Natural killer cell (primary cell): ENCODE data around the gene TLDC2. TPM values are rescaled to one million over a fixed set of nuclear protein-coding genes. Genes with fewer than 3 reads are reported as not detected.

Experiments
- ATAC-seq, 3 donors: fragments of 150-1000 bp in 2 of 3; fragments of 200-7000 bp in 1 of 3; cut with Tn5 transposase; 1 replicate in 1 of 3; 2 replicates in 2 of 3; pipeline ENCODE4 v1.10.0; 2021; ENCODE audit warnings: mild to moderate bottlenecking in 2 of 3, moderate library complexity in 2 of 3
- DNase-seq, 2 donors: peaks; one replicate each; pipeline versions ENCODE4 v3.0.0 to v3.0.0-alpha.2; 2013 to 2021; ENCODE audit warnings: mixed read lengths in 1 of 2
- H3K27ac ChIP-seq: one replicate; pipeline ENCODE4 v1.5.1; 2013; ENCODE audit warnings: mild to moderate bottlenecking, low read length
- H3K27me3 ChIP-seq: one replicate; pipeline ENCODE4 v1.6.1; 2013; ENCODE audit warnings: low read length; ENCODE audit not compliant: control insufficient read depth, insufficient read depth
- H3K36me3 ChIP-seq: one replicate; pipeline ENCODE4 v1.6.1; 2013; ENCODE audit warnings: low read length; ENCODE audit not compliant: control insufficient read depth, insufficient read depth
- H3K4me1 ChIP-seq: one replicate; pipeline ENCODE4 v1.6.1; 2013; ENCODE audit warnings: low read length; ENCODE audit not compliant: control insufficient read depth, insufficient read depth
- H3K4me3 ChIP-seq: one replicate; pipeline ENCODE4 v1.5.1; 2013; ENCODE audit warnings: low read length
- H3K9me3 ChIP-seq: one replicate; pipeline ENCODE4 v1.6.1; 2013; ENCODE audit warnings: low read length; ENCODE audit not compliant: control insufficient read depth, insufficient read depth
- H3K27ac Mint-ChIP-seq, 2 donors: one replicate each; pipeline ENCODE4 v1.8.0; 2022; ENCODE audit warnings: mild to moderate bottlenecking in 2 of 2, mixed read lengths in 2 of 2, moderate library complexity in 1 of 2
- H3K27me3 Mint-ChIP-seq, 2 donors: one replicate each; pipeline ENCODE4 v1.8.0; 2022; ENCODE audit warnings: low read depth in 2 of 2, mixed read lengths in 2 of 2
- H3K36me3 Mint-ChIP-seq: one replicate; pipeline ENCODE4 v1.8.0; 2022; ENCODE audit warnings: mixed read lengths
- H3K4me1 Mint-ChIP-seq, 2 donors: one replicate each; pipeline ENCODE4 v1.8.0; 2022; ENCODE audit warnings: mixed read lengths in 2 of 2
- H3K4me3 Mint-ChIP-seq: one replicate; pipeline ENCODE4 v1.8.0; 2022; ENCODE audit warnings: mild to moderate bottlenecking, moderate library complexity, mixed read lengths
- H3K9me3 Mint-ChIP-seq, 2 donors: one replicate each; pipeline ENCODE4 v1.8.0; 2022; ENCODE audit warnings: mixed read lengths in 2 of 2
- CTCF ChIP-seq: fragments of 200-600 bp; IDR thresholded peaks from one replicate; pipeline ENCODE4 v1.8.0; 2022; ENCODE audit warnings: antibody characterized with exemption
- WGBS: methylation state at CpG from one replicate; pipeline ENCODE4 v1.1.7; 2013; ENCODE audit warnings: missing lambda C conversion rate; ENCODE audit not compliant: insufficient coverage; 5-methylcytosine and 5-hydroxymethylcytosine counted together
- intact Hi-C: fragments of 100-400 bp; cut with micrococcal nuclease; formaldehyde crosslinking; loops from one replicate; pipeline ENCODE4 v1.14.2; 2022
- total RNA-seq, 4 donors: library from RNA; stranded (reverse); fragments of 120-200 nt in 1 of 4; gene quantifications; one replicate each; pipeline versions ENCODE4 v1.2.3 to v1.2.4, GENCODE V29; 2013 to 2022

TLDC2 gene
- total RNA-seq, 3 donors from 2014 or later (not counting 1 experiment from before 2014, with no cell fraction given): 1.4 TPM; not detected in 2

DNA sequence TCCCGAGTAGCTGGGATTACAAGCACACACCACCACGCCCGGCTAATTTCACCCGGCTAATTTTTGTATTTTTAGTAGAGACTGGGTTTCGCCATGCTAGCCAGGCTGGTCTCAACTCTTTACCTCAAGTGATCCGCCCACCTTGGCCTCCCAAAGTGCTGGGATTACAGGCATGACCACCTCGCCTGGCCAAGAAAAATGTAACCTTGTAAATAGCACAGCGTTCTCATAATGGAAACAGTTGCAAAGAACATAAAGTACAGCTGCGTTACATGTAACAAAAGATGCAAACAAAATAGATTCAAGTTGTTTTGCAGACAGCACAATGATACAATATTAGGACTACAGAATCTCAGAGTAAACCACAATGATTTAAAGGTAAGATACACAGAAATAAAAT lies 14.6 kb downstream of the TLDC2 start:
- no peak overlapping the region for H3K4me3 ChIP-seq
- no peak for TF ChIP-seq CTCF
- WGBS: 97% methylated on average over 9 of the region's 9 CpGs
- intact Hi-C loops: no loop called here
- peak overlapping the region; percentile 53 to 61 for H3K27ac Mint-ChIP-seq
- no peak for ATAC-seq
- DNase-seq: no peak
- H3K27ac ChIP-seq: no peak overlapping the region
- no peak overlapping the region for H3K4me3 Mint-ChIP-seq
- H3K27me3 ChIP-seq: no peaks in the 10 kb centered on the region
- no peaks in the 10 kb centered on the region for H3K9me3 Mint-ChIP-seq
- no peaks in the 10 kb centered on the region for H3K27me3 Mint-ChIP-seq
- H3K36me3 ChIP-seq: peaks cover 61% of the 10 kb centered on the region
- H3K9me3 ChIP-seq: no peaks in the 10 kb centered on the region
- H3K4me1 Mint-ChIP-seq: peaks cover 12 to 15% of the 10 kb centered on the region in 2 donors
- peaks cover 11% of the 10 kb centered on the region for H3K4me1 ChIP-seq
- H3K36me3 Mint-ChIP-seq: peaks cover 8% of the 10 kb centered on the region

DNA sequence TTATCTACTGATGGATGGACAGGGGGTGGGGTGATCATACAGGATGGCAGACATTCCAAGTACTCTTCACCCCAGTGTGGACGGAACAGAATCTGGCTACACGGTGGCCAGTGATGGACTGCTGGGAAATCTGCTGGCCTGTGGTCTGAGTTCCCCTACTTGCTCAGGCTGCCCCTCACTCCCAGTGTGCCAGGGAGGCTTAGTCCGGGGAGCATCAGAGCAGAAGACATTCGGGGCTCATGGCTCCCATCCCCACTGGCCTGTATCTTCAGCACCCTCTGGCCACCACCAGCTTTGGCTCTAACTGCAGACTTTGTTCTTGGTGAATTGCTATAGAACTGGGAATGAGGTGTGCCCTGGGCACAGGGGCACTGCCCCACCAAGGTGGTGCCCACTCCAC lies 15.3 kb downstream of the TLDC2 start:
- Mint-ChIP-seq H3K4me3 (no peak overlapping the region), H3K27ac (peak overlapping the region; percentile 29 to 53), H3K4me1 (peaks cover 12 to 17% of the 10 kb centered on the region in 2 donors), H3K27me3 (no peaks in the 10 kb centered on the region), H3K36me3 (peaks cover 8% of the 10 kb centered on the region), H3K9me3 (no peaks in the 10 kb centered on the region)
- 90% methylated on average over 4 of the region's 4 CpGs for WGBS
- Histone ChIP-seq H3K27ac (no peak overlapping the region), H3K9me3 (no peaks in the 10 kb centered on the region), H3K36me3 (peaks cover 66% of the 10 kb centered on the region), H3K4me3 (no peak overlapping the region), H3K27me3 (no peaks in the 10 kb centered on the region), H3K4me1 (peaks cover 11% of the 10 kb centered on the region)
- DNase-seq (no peak), ATAC-seq (no peak)
- no peak for TF ChIP-seq CTCF
- intact Hi-C loops: no loop called here

GRCh38 chr20:36893801-36894200 lies 17.9 kb downstream of the TLDC2 start:
- H3K9me3 Mint-ChIP-seq: no peaks in the 10 kb centered on the region
- WGBS: 88% methylated on average over 2 of the region's 3 CpGs
- H3K4me3 Mint-ChIP-seq: no peak overlapping the region
- H3K4me3 ChIP-seq: no peak overlapping the region
- DNase-seq: no peak
- intact Hi-C loops: no loop called here
- H3K36me3 Mint-ChIP-seq: peaks cover 26% of the 10 kb centered on the region
- ATAC-seq: no peak
- H3K4me1 ChIP-seq: no peaks in the 10 kb centered on the region
- TF ChIP-seq CTCF: no peak
- H3K27me3 ChIP-seq: no peaks in the 10 kb centered on the region
- peaks cover 7 to 14% of the 10 kb centered on the region in 2 donors for H3K4me1 Mint-ChIP-seq
- no peak overlapping the region for H3K27ac ChIP-seq
- no peaks in the 10 kb centered on the region for H3K27me3 Mint-ChIP-seq
- no peaks in the 10 kb centered on the region for H3K9me3 ChIP-seq
- peak overlapping the region; percentile 29 to 38 for H3K27ac Mint-ChIP-seq
- peaks cover 90% of the 10 kb centered on the region for H3K36me3 ChIP-seq

DNA sequence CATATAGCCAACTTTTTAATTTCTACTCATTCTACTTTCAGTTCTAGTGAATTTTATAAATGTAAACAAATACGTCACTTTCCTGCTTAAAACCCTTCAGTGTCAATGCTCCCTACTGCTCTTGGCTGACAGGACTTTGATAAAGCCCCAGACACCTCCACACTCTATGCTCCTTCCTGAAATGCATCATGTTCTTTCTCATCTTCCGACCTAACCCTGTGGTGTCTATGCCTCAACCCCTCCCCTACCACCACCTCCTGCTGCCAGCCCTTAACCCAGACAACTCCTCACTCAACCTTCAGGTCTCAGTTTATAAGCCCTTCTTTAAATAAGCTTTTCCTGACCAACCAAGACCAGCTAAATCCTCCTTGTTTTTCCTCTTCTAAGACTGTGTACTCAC lies 19.1 kb downstream of the TLDC2 start:
- Mint-ChIP-seq H3K4me1 (peaks cover 7 to 14% of the 10 kb centered on the region in 2 donors), H3K27ac (peak overlapping the region; percentile 68 to 84), H3K27me3 (no peaks in the 10 kb centered on the region), H3K4me3 (no peak overlapping the region), H3K36me3 (peaks cover 19% of the 10 kb centered on the region), H3K9me3 (no peaks in the 10 kb centered on the region)
- Histone ChIP-seq H3K9me3 (no peaks in the 10 kb centered on the region), H3K27me3 (no peaks in the 10 kb centered on the region), H3K4me3 (no peak overlapping the region), H3K27ac (no peak overlapping the region), H3K4me1 (no peaks in the 10 kb centered on the region), H3K36me3 (peaks cover 92% of the 10 kb centered on the region)
- ATAC-seq: no peak
- WGBS: 91% methylated on average over 2 of the region's 2 CpGs
- DNase-seq: no peak
- no peak for TF ChIP-seq CTCF
- intact Hi-C loops: no loop called here
